HG03175 (cell line): ENCODE measurements around the gene BTLA.
"Not testable (repeated sequence)": the region's sequence is repeated elsewhere in the genome, so short reads cannot be mapped to it uniquely, and the experiment has no call there.

Experiments used
- ATAC-seq: cut with Tn5 transposase; IDR thresholded peaks from one replicate; pipeline ENCODE4 v1.9.1; 2021; ENCODE audit warnings: mild to moderate bottlenecking, moderate library complexity; ENCODE audit not compliant: unreplicated experiment

The BTLA gene

GRCh38 chr3:112456147-112456546 lies 43.1 kb downstream of the BTLA start:
- ATAC-seq = peak; percentile 31

- no peak for ATAC-seq
These were observed 50.3 kb downstream of the BTLA start for GRCh38 chr3:112448939-112449338.

- no peak for ATAC-seq
These were observed 52.9 kb downstream of the BTLA start for GRCh38 chr3:112446343-112446742.

GRCh38 chr3:112445839-112446238 lies 53.4 kb downstream of the BTLA start:
- no peak for ATAC-seq

- ATAC-seq = no peak
These were observed 61.9 kb downstream of the BTLA start for GRCh38 chr3:112437146-112438022.

GRCh38 chr3:112429960-112430359 lies 69.3 kb downstream of the BTLA start:
- ATAC-seq = no peak

- ATAC-seq = no peak
These were observed 72.1 kb downstream of the BTLA start for GRCh38 chr3:112427123-112427522.

GRCh38 chr3:112425858-112426750 lies 73.2 kb downstream of the BTLA start:
- ATAC-seq = peak; percentile 70

GRCh38 chr3:112425382-112425781 lies 73.9 kb downstream of the BTLA start:
- no peak for ATAC-seq

GRCh38 chr3:112424394-112424793 lies 74.9 kb downstream of the BTLA start:
- ATAC-seq = no peak

GRCh38 chr3:112422921-112423320 lies 76.4 kb downstream of the BTLA start:
- not testable (repeated sequence) for ATAC-seq

- ATAC-seq = not testable (repeated sequence)
These were observed 80.7 kb downstream of the BTLA start for GRCh38 chr3:112418526-112418925.

GRCh38 chr3:112417696-112418318 lies 81.5 kb downstream of the BTLA start:
- no peak for ATAC-seq

- ATAC-seq = no peak
These were observed 82.7 kb downstream of the BTLA start for GRCh38 chr3:112416391-112417212.

GRCh38 chr3:112415390-112415789 lies 83.9 kb downstream of the BTLA start:
- no peak for ATAC-seq
